NB4 (cell line): Measurements from ENCODE around the gene WFIKKN1.

Experiments used
- POLR2A ChIP-seq: IDR thresholded peaks from 2 replicates; pipeline ENCODE4 v1.6.1; 2011; ENCODE audit warnings: mild to moderate bottlenecking; ENCODE audit not compliant: insufficient read length; ENCODE audit errors: extremely low read depth
- TF ChIP-seq, protein P1 (sequence below): IDR thresholded peaks from one replicate; pipeline ENCODE4 v1.5.1; 2012; ENCODE audit warnings: low read depth, low read length

DNA sequence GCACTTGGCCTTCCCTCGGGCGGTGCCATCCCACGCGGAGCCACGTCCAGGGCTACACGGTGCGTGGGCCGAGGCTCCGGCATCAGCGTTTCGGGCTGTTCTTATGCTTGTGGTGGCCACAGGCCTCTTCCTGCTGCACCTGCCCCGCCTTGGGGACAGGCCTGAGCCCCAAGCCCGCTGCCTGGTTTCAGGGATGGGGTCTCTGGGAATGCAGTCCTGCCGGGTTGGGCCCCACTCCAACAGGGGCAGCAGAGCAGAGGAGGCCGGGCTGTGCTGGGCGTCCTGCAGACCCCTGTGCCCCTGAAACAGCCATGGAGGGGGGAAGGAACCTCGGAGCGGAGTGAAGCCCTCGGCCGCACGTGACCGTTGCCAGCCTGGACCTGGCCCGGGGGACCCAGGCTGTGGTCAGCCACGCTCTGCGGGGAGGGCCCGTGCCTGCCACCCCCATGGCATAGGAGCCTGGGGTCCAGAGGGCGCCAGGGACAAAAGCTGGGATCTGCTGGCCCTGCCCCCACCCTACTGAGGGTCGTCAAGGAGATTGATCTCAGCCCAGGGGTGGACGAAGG lies 453 bp upstream of the WFIKKN1 start:
- TF ChIP-seq, protein P1, sequence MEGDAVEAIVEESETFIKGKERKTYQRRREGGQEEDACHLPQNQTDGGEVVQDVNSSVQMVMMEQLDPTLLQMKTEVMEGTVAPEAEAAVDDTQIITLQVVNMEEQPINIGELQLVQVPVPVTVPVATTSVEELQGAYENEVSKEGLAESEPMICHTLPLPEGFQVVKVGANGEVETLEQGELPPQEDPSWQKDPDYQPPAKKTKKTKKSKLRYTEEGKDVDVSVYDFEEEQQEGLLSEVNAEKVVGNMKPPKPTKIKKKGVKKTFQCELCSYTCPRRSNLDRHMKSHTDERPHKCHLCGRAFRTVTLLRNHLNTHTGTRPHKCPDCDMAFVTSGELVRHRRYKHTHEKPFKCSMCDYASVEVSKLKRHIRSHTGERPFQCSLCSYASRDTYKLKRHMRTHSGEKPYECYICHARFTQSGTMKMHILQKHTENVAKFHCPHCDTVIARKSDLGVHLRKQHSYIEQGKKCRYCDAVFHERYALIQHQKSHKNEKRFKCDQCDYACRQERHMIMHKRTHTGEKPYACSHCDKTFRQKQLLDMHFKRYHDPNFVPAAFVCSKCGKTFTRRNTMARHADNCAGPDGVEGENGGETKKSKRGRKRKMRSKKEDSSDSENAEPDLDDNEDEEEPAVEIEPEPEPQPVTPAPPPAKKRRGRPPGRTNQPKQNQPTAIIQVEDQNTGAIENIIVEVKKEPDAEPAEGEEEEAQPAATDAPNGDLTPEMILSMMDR: no peak
- no peak for TF ChIP-seq POLR2A
